NCI-H187 treated with DMSO at 0.1 percent for 48 hours (cell line): ENCODE data around the gene RIOK3.
"Not testable (repeated sequence)": the region's sequence is repeated elsewhere in the genome, so short reads cannot be mapped to it uniquely, and the experiment has no call there.

Experiments
- DNase-seq: peaks from one replicate; lab custom pipeline; 2025; lab: John Stamatoyannopoulos, UW

Gene RIOK3

GRCh38 chr18:23495723-23496440, 42.8 kb downstream of the RIOK3 start:
- DNase-seq: no peak

- no peak for DNase-seq
These were observed 45.0 kb downstream of the RIOK3 start for GRCh38 chr18:23498117-23498516.

- peak; percentile 25 for DNase-seq
These were observed 45.8 kb downstream of the RIOK3 start for GRCh38 chr18:23498877-23499276.

GRCh38 chr18:23499291-23499781, 46.2 kb downstream of the RIOK3 start:
- no peak for DNase-seq

- no peak for DNase-seq
These were observed 48.5 kb downstream of the RIOK3 start for GRCh38 chr18:23501626-23502025.

GRCh38 chr18:23502516-23503037, 49.5 kb downstream of the RIOK3 start:
- DNase-seq: no peak

GRCh38 chr18:23503038-23503962, 50.2 kb downstream of the RIOK3 start, which contains the start of gene RMC1:
RMC1 (plus strand) TSS chr18:23503511; CDS start chr18:23503619, 108 bp downstream.
- DNase-seq: no peak

GRCh38 chr18:23503963-23504344, 50.9 kb downstream of the RIOK3 start:
- no peak for DNase-seq

GRCh38 chr18:23504720-23505119, 51.6 kb downstream of the RIOK3 start:
- no peak for DNase-seq

- DNase-seq: no peak
These were observed 53.3 kb downstream of the RIOK3 start for GRCh38 chr18:23506393-23506792.

GRCh38 chr18:23510923-23511322, 57.8 kb downstream of the RIOK3 start:
- DNase-seq: not testable (repeated sequence)

GRCh38 chr18:23512216-23512615, 59.1 kb downstream of the RIOK3 start:
- DNase-seq: not testable (repeated sequence)

- no peak for DNase-seq
These were observed 59.6 kb downstream of the RIOK3 start for GRCh38 chr18:23512641-23513040.

- no peak for DNase-seq
These were observed 62.9 kb downstream of the RIOK3 start for GRCh38 chr18:23515911-23516546.

- no peak for DNase-seq
These were observed 66.6 kb downstream of the RIOK3 start for GRCh38 chr18:23519734-23520133.

GRCh38 chr18:23521271-23521670, 68.2 kb downstream of the RIOK3 start:
- DNase-seq: no peak

GRCh38 chr18:23521907-23522306, 68.8 kb downstream of the RIOK3 start:
- DNase-seq: no peak

- no peak for DNase-seq
These were observed 70.5 kb downstream of the RIOK3 start for GRCh38 chr18:23523429-23524212.

GRCh38 chr18:23524213-23524707, 71.2 kb downstream of the RIOK3 start:
- no peak for DNase-seq

GRCh38 chr18:23526501-23527063, 73.5 kb downstream of the RIOK3 start:
- DNase-seq: no peak
